Activated naive CD4-positive, alpha-beta T cell treated with anti-CD3 and anti-CD28 coated beads for 36 hours (primary cell): ENCODE data around the gene RAD51D. TPM values are rescaled to one million over a fixed set of nuclear protein-coding genes. Genes with fewer than 3 reads are reported as not detected.
"Not testable (repeated sequence)": the region's sequence is repeated elsewhere in the genome, so short reads cannot be mapped to it uniquely, and the experiment has no call there.

Source experiments
- CTCF ChIA-PET: fragments of 350-600 bp; sonication (Branson Sonifier 250); formaldehyde crosslinking; loops from one replicate; lab custom pipeline; 2021; ENCODE audit warnings: antibody characterized with exemption; lab: Charles Lee
- DNase-seq: peaks from one replicate; pipeline ENCODE4 v3.0.0-alpha.2; 2020
- H3K27ac Mint-ChIP-seq: one replicate; pipeline ENCODE4 v1.8.0; 2021; ENCODE audit warnings: mild to moderate bottlenecking, mixed read lengths
- H3K27me3 Mint-ChIP-seq: one replicate; pipeline ENCODE4 v1.8.0; 2021; ENCODE audit warnings: low read depth, mixed read lengths
- H3K36me3 Mint-ChIP-seq: one replicate; pipeline ENCODE4 v1.8.0; 2021; ENCODE audit warnings: low read depth, mixed read lengths
- H3K4me1 Mint-ChIP-seq: one replicate; pipeline ENCODE4 v1.8.0; 2021; ENCODE audit warnings: low read depth, mixed read lengths
- H3K4me3 Mint-ChIP-seq: one replicate; pipeline ENCODE4 v1.8.0; 2021; ENCODE audit warnings: mild to moderate bottlenecking, moderate library complexity, mixed read lengths
- H3K9me3 Mint-ChIP-seq: one replicate; pipeline ENCODE4 v1.8.0; 2021; ENCODE audit warnings: mixed read lengths
- intact Hi-C: fragments of 100-400 bp; cut with micrococcal nuclease; formaldehyde crosslinking; loops from one replicate; pipeline ENCODE4 v1.15.1; 2023
- total RNA-seq, 2 experiments: library from RNA; stranded (reverse); gene quantifications; one replicate each; pipeline ENCODE4 v1.2.3, GENCODE V29; 2021

The RAD51D gene
- total RNA-seq, 2 experiments from 2014 or later: 31.5 to 33.0 TPM

DNA sequence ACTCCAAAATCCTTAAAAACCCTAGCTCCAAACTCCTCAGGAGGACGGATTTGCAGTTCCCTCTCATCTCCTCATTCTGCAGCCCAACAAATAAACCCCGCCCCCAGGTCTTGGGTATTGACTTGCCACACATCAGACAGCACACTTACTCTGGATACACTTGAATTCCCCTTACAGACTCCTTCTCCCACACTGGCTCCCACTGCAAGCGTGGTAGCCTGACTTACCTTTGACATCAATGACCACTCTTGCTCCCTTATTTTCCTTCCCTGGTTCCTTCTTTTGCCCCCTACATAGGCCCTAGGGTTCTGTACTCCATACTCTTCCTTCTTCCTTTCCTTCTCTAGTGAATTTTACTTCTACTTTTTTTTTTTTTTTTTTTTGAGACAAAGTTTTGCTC lies 63.6 kb downstream of the RAD51D start:
- H3K27me3 Mint-ChIP-seq: no peaks in the 10 kb centered on the region
- no peak overlapping the region for H3K27ac Mint-ChIP-seq
- H3K9me3 Mint-ChIP-seq: no peaks in the 10 kb centered on the region
- no peak for DNase-seq
- peaks cover 54% of the 10 kb centered on the region for H3K4me1 Mint-ChIP-seq
- CTCF ChIA-PET: no interaction called here
- H3K36me3 Mint-ChIP-seq: peaks cover 11% of the 10 kb centered on the region
- no peak overlapping the region for H3K4me3 Mint-ChIP-seq
- intact Hi-C loops: no loop called here

DNA sequence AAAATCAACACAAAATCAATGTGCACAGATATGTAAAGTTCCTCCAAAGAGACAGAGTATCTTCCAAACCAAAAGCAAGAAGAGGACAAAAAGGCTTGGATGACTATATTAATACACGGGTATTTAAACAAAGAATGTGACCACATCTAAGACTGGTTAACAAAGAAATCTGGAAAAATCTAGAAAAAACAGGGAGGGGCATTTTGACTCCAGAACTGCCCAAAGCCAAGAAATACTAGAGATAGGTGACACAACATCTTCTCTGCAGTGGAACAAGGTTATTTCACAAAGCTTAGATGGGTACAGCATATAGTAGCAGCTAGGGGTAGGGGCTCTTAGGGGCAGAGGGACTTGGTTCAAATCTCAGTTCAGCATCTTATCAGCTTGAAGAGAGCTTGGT lies 66.5 kb downstream of the RAD51D start:
- Mint-ChIP-seq H3K4me1 (peaks cover 71% of the 10 kb centered on the region), H3K27ac (peak overlapping the region; percentile 33), H3K27me3 (no peaks in the 10 kb centered on the region), H3K36me3 (peaks cover 3% of the 10 kb centered on the region), H3K9me3 (no peaks in the 10 kb centered on the region), H3K4me3 (no peak overlapping the region)
- CTCF ChIA-PET: interaction anchor here (0.6 to 2.0 kb wide), 3 partner anchors 10 to 31 kb away, joined by 3 to 5 read pairs (median 4); partner anchors contain the start of gene RFFL
- intact Hi-C loops: loop anchor here (5.0 kb wide), 1 partner anchor 159 kb away; no protein-coding TSS in a partner anchor
- no peak for DNase-seq

DNA sequence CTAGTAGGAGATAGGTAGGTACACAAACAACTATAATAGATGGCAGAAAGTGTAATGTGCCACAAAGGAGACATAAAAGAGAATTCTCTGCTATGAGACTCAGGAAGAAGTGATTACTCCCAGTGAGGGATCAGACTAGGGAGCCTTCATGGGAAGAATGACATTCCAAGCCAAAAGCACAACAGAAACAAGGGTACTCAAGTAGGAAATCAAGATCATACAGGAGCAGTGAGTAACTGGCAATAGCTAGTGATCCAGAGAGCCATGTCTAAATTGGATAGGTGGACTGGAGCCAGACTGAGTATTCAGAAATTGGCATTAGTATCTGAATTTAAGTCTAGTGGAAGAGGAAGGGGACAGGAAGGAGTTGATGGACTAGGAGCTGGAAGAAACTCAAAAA lies 66.9 kb downstream of the RAD51D start:
- Mint-ChIP-seq H3K4me3 (no peak overlapping the region), H3K36me3 (peaks cover 3% of the 10 kb centered on the region), H3K27ac (no peak overlapping the region), H3K27me3 (no peaks in the 10 kb centered on the region), H3K9me3 (no peaks in the 10 kb centered on the region), H3K4me1 (peaks cover 68% of the 10 kb centered on the region)
- CTCF ChIA-PET: interaction anchor here (0.6 to 2.0 kb wide), 3 partner anchors 10 to 31 kb away, joined by 3 to 5 read pairs (median 4); partner anchors contain the start of gene RFFL
- intact Hi-C loops: loop anchor here (5.0 kb wide), 1 partner anchor 160 kb away; no protein-coding TSS in a partner anchor
- DNase-seq: no peak

DNA sequence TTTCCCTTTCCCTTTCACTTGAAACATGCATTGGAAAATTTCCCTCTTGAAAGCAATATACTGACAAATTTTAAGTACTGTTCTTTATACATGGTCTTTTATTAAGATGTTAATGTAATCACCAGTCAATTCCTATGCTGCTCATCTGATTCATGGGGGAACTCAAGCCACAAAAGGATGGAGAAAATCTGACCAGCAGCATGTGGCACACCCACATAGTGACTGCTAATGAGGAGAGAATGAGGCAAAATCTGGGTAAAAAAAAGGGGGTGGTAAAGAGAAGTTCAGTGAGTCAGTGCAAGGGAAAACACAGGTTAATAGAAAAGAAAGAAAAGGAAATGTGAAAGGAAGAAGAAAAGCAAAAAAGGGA lies 67.4 kb downstream of the RAD51D start:
- intact Hi-C loops: loop anchor here (5.0 kb wide), 1 partner anchor 160 kb away; no protein-coding TSS in a partner anchor
- H3K9me3 Mint-ChIP-seq: no peaks in the 10 kb centered on the region
- H3K27me3 Mint-ChIP-seq: no peaks in the 10 kb centered on the region
- CTCF ChIA-PET: interaction anchor here (0.5 kb wide), 1 partner anchor 12 kb away, joined by 6 read pairs; no protein-coding TSS in a partner anchor
- H3K27ac Mint-ChIP-seq: peak overlapping the region; percentile 81
- H3K36me3 Mint-ChIP-seq: peaks cover 3% of the 10 kb centered on the region
- no peak for DNase-seq
- peak overlapping the region; percentile 32 for H3K4me3 Mint-ChIP-seq
- peaks cover 64% of the 10 kb centered on the region for H3K4me1 Mint-ChIP-seq

DNA sequence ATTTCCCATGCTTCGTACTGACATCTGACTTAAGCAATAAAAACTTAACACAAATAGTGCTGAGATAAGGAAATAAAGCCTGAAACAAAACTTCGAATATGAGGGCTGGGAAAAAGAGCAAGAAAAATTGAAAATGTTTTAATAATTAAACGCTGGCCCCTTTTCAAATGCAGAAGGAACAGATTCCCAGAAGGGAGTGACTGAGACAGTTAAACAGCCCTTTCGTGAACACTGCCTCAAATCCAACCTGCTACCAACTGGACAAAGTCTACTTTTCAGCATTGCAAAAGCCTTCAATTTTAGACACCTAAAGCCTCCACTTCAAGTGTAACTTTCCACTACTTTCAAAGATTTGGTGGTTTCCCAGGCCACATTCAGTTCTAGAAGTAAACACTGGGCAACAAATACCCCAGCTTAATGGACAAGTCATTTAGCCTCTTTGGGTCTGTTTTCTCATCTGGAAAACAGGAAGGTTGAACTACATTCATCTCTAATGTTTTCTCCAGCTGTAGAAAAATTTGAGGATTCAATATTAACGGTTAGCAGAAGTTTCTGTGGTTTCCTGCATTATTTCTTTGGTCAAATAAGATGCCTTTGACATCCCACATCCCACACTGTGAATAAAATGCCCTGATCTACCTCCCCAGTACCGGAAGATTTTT lies 68.0 kb downstream of the RAD51D start:
- no peaks in the 10 kb centered on the region for H3K27me3 Mint-ChIP-seq
- DNase-seq: no peak
- peak overlapping the region; percentile 32 for H3K4me3 Mint-ChIP-seq
- intact Hi-C loops: loop anchor here (1.0 to 5.0 kb wide), 3 partner anchors 12 to 161 kb away; partner anchors contain the start of gene RFFL
- H3K4me1 Mint-ChIP-seq: peaks cover 67% of the 10 kb centered on the region
- H3K9me3 Mint-ChIP-seq: no peaks in the 10 kb centered on the region
- peaks cover 3% of the 10 kb centered on the region for H3K36me3 Mint-ChIP-seq
- H3K27ac Mint-ChIP-seq: peak overlapping the region; percentile 81
- CTCF ChIA-PET: interaction anchor here (0.5 kb wide), 1 partner anchor 13 kb away, joined by 6 read pairs; no protein-coding TSS in a partner anchor

DNA sequence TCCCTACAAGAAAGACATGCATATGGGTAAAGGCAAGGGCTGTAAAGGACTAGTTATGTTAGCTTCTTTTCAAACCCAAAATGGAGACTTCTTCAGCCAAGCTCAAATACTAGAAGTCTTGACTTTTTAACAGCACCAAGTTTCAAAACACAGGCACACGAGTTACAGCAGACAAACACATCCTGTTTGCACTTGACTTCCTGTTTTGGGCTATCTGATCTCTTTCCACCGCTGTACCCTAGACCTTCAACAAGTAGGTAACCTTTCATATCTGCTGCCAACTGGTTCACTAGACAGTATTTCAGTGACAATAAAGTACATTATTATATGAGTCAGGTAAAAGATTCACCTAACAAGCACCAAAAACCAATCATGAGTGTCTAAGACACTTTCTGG lies 68.5 kb downstream of the RAD51D start:
- peak overlapping the region; percentile 81 for H3K27ac Mint-ChIP-seq
- peak; percentile 50 for DNase-seq
- H3K9me3 Mint-ChIP-seq: no peaks in the 10 kb centered on the region
- CTCF ChIA-PET: no interaction called here
- intact Hi-C loops: loop anchor here (1.0 to 5.0 kb wide), 3 partner anchors 12 to 161 kb away; partner anchors contain the start of gene RFFL
- peaks cover 69% of the 10 kb centered on the region for H3K4me1 Mint-ChIP-seq
- no peaks in the 10 kb centered on the region for H3K27me3 Mint-ChIP-seq
- H3K36me3 Mint-ChIP-seq: peaks cover 3% of the 10 kb centered on the region
- peak overlapping the region; percentile 32 for H3K4me3 Mint-ChIP-seq

DNA sequence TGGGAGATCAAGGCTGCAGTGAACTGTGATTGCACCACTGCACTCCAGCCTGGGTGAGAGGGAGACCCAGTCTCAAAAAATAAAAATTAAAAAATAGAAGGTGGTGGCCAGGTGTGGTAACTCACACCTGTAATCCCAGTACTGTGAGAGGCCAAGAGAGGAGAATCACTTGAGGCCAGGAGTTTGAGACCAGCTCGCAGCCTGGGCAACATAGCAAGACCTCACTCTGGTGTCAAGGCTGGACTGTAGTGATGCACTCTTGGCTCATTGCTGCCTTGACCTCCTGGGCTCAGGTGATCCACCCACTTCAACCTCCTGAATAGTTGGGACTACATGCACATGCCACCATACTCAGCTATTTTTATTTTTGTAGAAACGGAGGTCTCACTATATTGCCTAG lies 69.5 kb downstream of the RAD51D start:
- no peak overlapping the region for H3K27ac Mint-ChIP-seq
- H3K4me1 Mint-ChIP-seq: peaks cover 74% of the 10 kb centered on the region
- H3K9me3 Mint-ChIP-seq: no peaks in the 10 kb centered on the region
- H3K27me3 Mint-ChIP-seq: no peaks in the 10 kb centered on the region
- CTCF ChIA-PET: interaction anchor here (1.4 kb wide), 1 partner anchor 40 kb away, joined by 3 read pairs; no protein-coding TSS in a partner anchor
- H3K36me3 Mint-ChIP-seq: peaks cover 1% of the 10 kb centered on the region
- no peak overlapping the region for H3K4me3 Mint-ChIP-seq
- DNase-seq: no peak
- intact Hi-C loops: loop anchor here (5.0 kb wide), 1 partner anchor 162 kb away; no protein-coding TSS in a partner anchor

DNA sequence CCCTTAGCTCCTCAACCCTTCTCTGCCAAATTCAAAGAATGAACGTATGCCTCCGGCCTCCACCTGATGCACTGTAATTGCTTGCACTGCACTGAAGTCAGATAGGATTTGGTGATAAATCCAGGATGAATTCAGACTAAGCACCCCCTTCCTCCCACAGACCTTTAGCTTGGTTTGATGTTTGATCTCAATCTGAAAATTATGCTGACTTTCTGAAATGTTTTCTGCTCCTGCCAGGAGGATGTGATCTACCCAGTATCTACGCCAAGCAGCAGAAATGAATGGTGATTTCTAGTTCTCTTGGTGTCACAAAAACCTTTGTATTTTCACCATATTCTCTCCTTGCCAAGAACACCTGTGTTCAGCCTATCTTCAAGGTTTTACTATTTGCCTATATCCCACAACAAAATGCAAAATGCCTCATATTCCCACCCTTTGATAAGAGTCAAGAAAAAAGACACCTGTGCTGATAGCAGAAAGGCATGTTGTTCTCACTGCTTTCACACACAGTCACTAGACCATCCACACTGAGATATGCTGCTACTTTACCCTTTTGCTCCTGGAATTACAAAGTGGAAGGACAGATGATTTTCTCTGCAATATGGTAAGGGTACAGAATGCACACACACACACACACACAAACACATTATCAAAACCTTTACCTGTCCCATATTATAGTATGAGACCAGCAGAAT lies 70.8 kb downstream of the RAD51D start:
- Mint-ChIP-seq H3K36me3 (peaks cover 1% of the 10 kb centered on the region), H3K4me3 (peak overlapping the region; percentile 0), H3K27me3 (no peaks in the 10 kb centered on the region), H3K4me1 (peaks cover 78% of the 10 kb centered on the region), H3K9me3 (no peaks in the 10 kb centered on the region), H3K27ac (peak overlapping the region; percentile 10)
- CTCF ChIA-PET: interaction anchor here (1.4 kb wide), 1 partner anchor 41 kb away, joined by 3 read pairs; no protein-coding TSS in a partner anchor
- DNase-seq: no peak
- intact Hi-C loops: no loop called here

DNA sequence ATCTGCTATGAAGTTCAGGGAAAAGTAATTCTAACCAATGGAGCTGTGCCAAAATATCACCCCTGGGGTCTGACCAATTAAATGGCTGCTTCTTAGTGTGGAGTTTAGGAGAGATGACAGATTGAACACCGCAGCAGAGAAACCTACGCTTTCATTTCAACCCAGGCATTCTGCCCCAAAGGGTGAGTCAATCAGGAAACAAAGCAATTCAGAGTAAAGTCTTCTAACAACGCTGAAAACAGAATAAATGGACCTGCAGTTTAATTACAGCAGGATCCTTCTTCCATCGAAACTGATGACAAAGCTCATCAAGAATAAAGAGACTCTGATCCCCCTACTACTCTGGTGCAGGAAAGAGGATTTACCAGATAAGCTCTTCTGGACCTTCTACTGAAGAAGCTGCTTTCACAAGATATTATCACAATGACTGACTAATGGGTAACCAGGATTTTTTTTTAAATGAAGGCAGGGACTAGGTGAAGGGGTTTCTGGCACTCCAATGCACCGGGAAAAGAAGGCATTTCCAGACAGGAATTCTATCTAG lies 72.8 kb downstream of the RAD51D start:
- Mint-ChIP-seq H3K27me3 (no peaks in the 10 kb centered on the region), H3K4me1 (peaks cover 73% of the 10 kb centered on the region), H3K36me3 (peaks cover 1% of the 10 kb centered on the region), H3K27ac (peak overlapping the region; percentile 94), H3K4me3 (peak overlapping the region; percentile 77), H3K9me3 (no peaks in the 10 kb centered on the region)
- intact Hi-C loops: loop anchor here (1.0 to 2.0 kb wide), 7 partner anchors 16 to 198 kb away; partner anchors contain the start of genes LIG3 and RFFL
- DNase-seq: peak; percentile 84
- CTCF ChIA-PET: interaction anchor here (1.0 to 2.1 kb wide), 3 partner anchors 17 to 43 kb away, joined by 3 to 16 read pairs (median 10); partner anchors contain the start of gene RFFL

DNA sequence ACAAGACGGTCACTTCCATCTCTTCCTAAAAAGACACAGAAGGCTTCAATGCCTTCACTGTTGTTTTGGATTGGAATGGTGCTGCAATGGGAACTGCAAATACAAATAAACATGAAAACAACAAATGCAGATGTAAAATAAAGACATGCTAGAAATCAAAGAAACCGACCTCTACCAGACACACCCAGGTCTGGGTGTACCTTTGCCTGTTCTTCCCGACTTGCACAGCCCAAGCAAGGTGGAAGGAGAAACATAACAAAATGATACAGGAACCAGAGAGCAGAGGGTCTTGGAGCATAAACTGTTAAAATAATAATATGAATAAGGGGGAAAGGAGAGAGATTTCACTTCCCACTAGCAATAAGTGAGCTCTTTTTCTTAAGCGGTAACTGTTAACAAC lies 73.4 kb downstream of the RAD51D start:
- DNase-seq: no peak
- intact Hi-C loops: loop anchor here (1.0 to 2.0 kb wide), 7 partner anchors 17 to 199 kb away; partner anchors contain the start of genes LIG3 and RFFL
- CTCF ChIA-PET: interaction anchor here (1.0 to 2.1 kb wide), 4 partner anchors 17 to 43 kb away, joined by 3 to 16 read pairs (median 8); partner anchors contain the start of gene RFFL
- Mint-ChIP-seq H3K36me3 (peaks cover 1% of the 10 kb centered on the region), H3K4me3 (peak overlapping the region; percentile 77), H3K9me3 (no peaks in the 10 kb centered on the region), H3K27ac (peak overlapping the region; percentile 94), H3K4me1 (peaks cover 67% of the 10 kb centered on the region), H3K27me3 (no peaks in the 10 kb centered on the region)

DNA sequence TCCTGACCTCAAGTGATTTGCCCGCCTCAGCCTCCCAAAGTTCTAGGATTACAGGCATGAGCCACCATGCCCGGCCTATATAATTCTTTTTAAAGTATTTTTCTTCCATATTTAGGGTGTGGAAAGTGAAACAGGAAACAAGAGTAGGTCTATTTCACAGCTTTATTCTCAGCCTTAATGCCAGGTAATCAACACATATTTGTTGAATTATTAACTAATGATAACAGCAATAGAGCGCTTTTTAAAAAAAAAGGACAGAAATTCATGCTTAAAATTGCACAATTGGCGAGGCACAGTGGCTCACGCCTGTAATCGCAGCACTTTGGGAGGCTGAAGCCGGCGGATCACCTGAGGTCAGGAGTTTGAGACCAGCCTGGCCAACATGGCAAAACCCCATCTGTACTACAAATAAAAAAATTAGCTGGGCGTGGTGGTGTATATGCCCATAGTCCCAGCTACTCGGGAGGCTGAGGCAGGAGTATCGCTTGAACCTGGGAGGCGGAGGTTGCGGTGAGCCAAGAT lies 74.1 kb downstream of the RAD51D start:
- H3K4me3 Mint-ChIP-seq: peak overlapping the region; percentile 77
- H3K36me3 Mint-ChIP-seq, H3K9me3 Mint-ChIP-seq, DNase-seq, intact Hi-C loops, H3K27me3 Mint-ChIP-seq: not testable (repeated sequence)
- peaks cover 64% of the 10 kb centered on the region for H3K4me1 Mint-ChIP-seq
- CTCF ChIA-PET: interaction anchor here (1.2 to 1.9 kb wide), 2 partner anchors 23 to 44 kb away, joined by 3 to 5 read pairs; no protein-coding TSS in a partner anchor
- H3K27ac Mint-ChIP-seq: peak overlapping the region; percentile 94
